Liver (tissue), 9 donors: ENCODE results near the gene TSPAN18. TPM values are rescaled to one million over a fixed set of nuclear protein-coding genes. Genes with fewer than 3 reads are reported as not detected.
A peak's percentile ranks its signal among the peaks of the same experiment; 100 is the strongest.

Experiments used
- DNase-seq: peaks from one replicate; pipeline ENCODE4 v3.0.0-alpha.2; 2017; ENCODE audit warnings: low spot score
- H3K27ac ChIP-seq, 2 donors: one replicate each; pipeline ENCODE4 v1.7.0; 2013; ENCODE audit warnings: inconsistent platforms in 2 of 2, low read length in 2 of 2, control low read depth in 1 of 2, low read depth in 1 of 2, mild to moderate bottlenecking in 1 of 2
- H3K27me3 ChIP-seq, 4 donors: one replicate each; pipeline versions ENCODE4 v1.6.1 to v1.7.0; 2013; ENCODE audit warnings: low read length in 3 of 4, inconsistent platforms in 1 of 4, mild to moderate bottlenecking in 1 of 4, moderate library complexity in 1 of 4; ENCODE audit not compliant: control insufficient read depth in 4 of 4, insufficient read depth in 4 of 4
- H3K36me3 ChIP-seq, 4 donors: one replicate each; pipeline versions ENCODE4 v1.6.1 to v1.7.0; 2013; ENCODE audit warnings: low read length in 3 of 4, mild to moderate bottlenecking in 3 of 4, low read depth in 1 of 4, moderate library complexity in 1 of 4; ENCODE audit not compliant: control insufficient read depth in 4 of 4, insufficient read depth in 3 of 4
- H3K4me1 ChIP-seq, 4 donors: one replicate each; pipeline versions ENCODE4 v1.6.1 to v1.7.0; 2013; ENCODE audit warnings: low read length in 3 of 4, mild to moderate bottlenecking in 3 of 4, moderate library complexity in 1 of 4; ENCODE audit not compliant: control insufficient read depth in 4 of 4, insufficient read depth in 4 of 4
- H3K4me3 ChIP-seq, 3 donors: one replicate each; pipeline versions ENCODE4 v1.6.1 to v1.7.0; 2013; ENCODE audit warnings: low read length in 3 of 3, control low read depth in 1 of 3, low read depth in 1 of 3, mild to moderate bottlenecking in 1 of 3
- H3K9ac ChIP-seq, 2 donors: one replicate each; pipeline ENCODE4 v1.7.0; 2013; ENCODE audit warnings: low read length in 2 of 2, mild to moderate bottlenecking in 2 of 2, moderate library complexity in 2 of 2, control low read depth in 1 of 2, low read depth in 1 of 2
- H3K9me3 ChIP-seq, 4 donors: one replicate each; pipeline versions ENCODE4 v1.6.1 to v1.7.0; 2013; ENCODE audit warnings: low read length in 3 of 4; ENCODE audit not compliant: control insufficient read depth in 4 of 4
- ATF3 ChIP-seq: IDR thresholded peaks from 2 replicates; pipeline ENCODE4 v1.6.1; 2016; ENCODE audit warnings: antibody characterized with exemption
- CTCF ChIP-seq: fragments of 150-350 bp; IDR thresholded peaks from 2 replicates; pipeline ENCODE4 v1.5.1; 2017; ENCODE audit warnings: improper control_type of control experiment, low read depth, low read length; ENCODE audit not compliant: missing input control
- EGR1 ChIP-seq, 2 donors: IDR thresholded peaks; 2 replicates each; pipeline ENCODE4 v1.6.1; 2016 to 2018; ENCODE audit warnings: antibody characterized with exemption in 2 of 2, low read depth in 2 of 2
- FOXA1 ChIP-seq: IDR thresholded peaks from 2 replicates; pipeline ENCODE4 v1.6.1; 2016; ENCODE audit warnings: antibody characterized with exemption
- FOXA2 ChIP-seq: IDR thresholded peaks from 2 replicates; pipeline ENCODE4 v1.6.1; 2016; ENCODE audit warnings: antibody characterized with exemption
- GABPA ChIP-seq, 2 donors: IDR thresholded peaks in 1 of 2; conservative IDR thresholded peaks in 1 of 2; 2 replicates each; pipeline ENCODE4 v1.6.1; 2016; ENCODE audit warnings: antibody characterized with exemption in 2 of 2, mild to moderate bottlenecking in 1 of 2, moderate library complexity in 1 of 2
- HNF4G ChIP-seq: IDR thresholded peaks from 2 replicates; pipeline ENCODE4 v1.6.1; 2016; ENCODE audit warnings: antibody characterized with exemption
- JUND ChIP-seq, 2 donors: IDR thresholded peaks; 2 replicates each; pipeline ENCODE4 v1.6.1; 2016; ENCODE audit warnings: antibody characterized with exemption in 2 of 2
- MAX ChIP-seq: IDR thresholded peaks from 2 replicates; pipeline ENCODE4 v1.6.1; 2016; ENCODE audit warnings: antibody characterized with exemption
- NR2F2 ChIP-seq: IDR thresholded peaks from 2 replicates; pipeline ENCODE4 v1.6.1; 2016; ENCODE audit warnings: antibody characterized with exemption
- RAD21 ChIP-seq, 2 donors: IDR thresholded peaks; 2 replicates each; pipeline ENCODE4 v1.6.1; 2016; ENCODE audit warnings: antibody characterized with exemption in 2 of 2, mild to moderate bottlenecking in 2 of 2
- REST ChIP-seq: IDR thresholded peaks from 2 replicates; pipeline ENCODE4 v1.6.1; 2016; ENCODE audit warnings: antibody characterized with exemption, mild to moderate bottlenecking
- RXRA ChIP-seq, 2 donors: IDR thresholded peaks; 2 replicates each; pipeline ENCODE4 v1.6.1; 2017 to 2018; ENCODE audit warnings: antibody characterized with exemption in 2 of 2, mild to moderate bottlenecking in 1 of 2
- SP1 ChIP-seq: IDR thresholded peaks from 2 replicates; pipeline ENCODE4 v1.6.1; 2018; ENCODE audit warnings: antibody characterized with exemption, mild to moderate bottlenecking
- TAF1 ChIP-seq: conservative IDR thresholded peaks from 2 replicates; pipeline ENCODE4 v1.6.1; 2016; ENCODE audit warnings: antibody characterized with exemption, mild to moderate bottlenecking
- YY1 ChIP-seq: IDR thresholded peaks from 2 replicates; pipeline ENCODE4 v1.6.1; 2016; ENCODE audit warnings: antibody characterized with exemption, mild to moderate bottlenecking
- ZBTB33 ChIP-seq: IDR thresholded peaks from 2 replicates; pipeline ENCODE4 v1.6.1; 2016; ENCODE audit warnings: antibody characterized with exemption
- WGBS: extraction: QIAGEN DNeasy Blood & Tissue Kit; methylation state at CpG from one replicate; pipeline ENCODE4 v1.1.7; 2013; 5-methylcytosine and 5-hydroxymethylcytosine counted together
- polyA plus RNA-seq, 2 donors: library from polyadenylated mRNA; stranded (reverse) in 1 of 2; unstranded in 1 of 2; fragments of 200-250 nt in 1 of 2; fragments of >200 nt in 1 of 2; fragmentation: Nextera tagmentation in 1 of 2; extraction: Ambion mirVana in 1 of 2; gene quantifications; one replicate each; pipeline versions ENCODE4 v1.2.1 to v1.2.3, GENCODE V29; 2013 to 2015
- total RNA-seq, 2 donors: library from RNA; depleted of rRNA; stranded (reverse); fragments of >200 nt; gene quantifications; one replicate each; pipeline ENCODE4 v1.2.3, GENCODE V29; 2014
- donor health status: healthy.
- donor health status: healthy.
- donor health status: healthy.
- donor health status: healthy.
- donor health status: healthy.

The TSPAN18 gene
- total and polyA plus RNA-seq, 4 donors: 1.2 to 5.0 (median 2.8) TPM

- no peak for TF ChIP-seq NR2F2
- no peak for TF ChIP-seq JUND (IDR thresholded peaks at IDR 0.05)
- TF ChIP-seq FOXA2: no peak
- no peak for TF ChIP-seq HNF4G
- TF ChIP-seq MAX: no peak
- TF ChIP-seq CTCF: peak; percentile 71
- no peak for TF ChIP-seq ATF3
- TF ChIP-seq GABPA (IDR thresholded peaks at IDR 0.05 in 1 of 2, conservative IDR thresholded peaks at IDR 0.05 in 1 of 2): no peak
- no peak for TF ChIP-seq TAF1
- TF ChIP-seq ZBTB33: no peak
- TF ChIP-seq RAD21 (IDR thresholded peaks at IDR 0.05): peak; percentile 72 to 80
- no peak for TF ChIP-seq RXRA (IDR thresholded peaks at IDR 0.05)
- TF ChIP-seq REST: no peak
- TF ChIP-seq FOXA1: no peak
- TF ChIP-seq YY1: no peak
- TF ChIP-seq SP1: no peak
- TF ChIP-seq EGR1 (IDR thresholded peaks at IDR 0.05; ENCODE audit: low read depth in 2 of 2): no peak
- Histone ChIP-seq H3K9me3 (no peaks in the 10 kb centered on the region), H3K27ac (no peak overlapping the region), H3K4me3 (peak overlapping the region in 2 of 3 donors; percentile 21 to 55), H3K4me1 (peaks cover 3 to 16% (median 7%) of the 10 kb centered on the region in 4 donors), H3K9ac (no peak overlapping the region), H3K36me3 (no peaks in the 10 kb centered on the region), H3K27me3 (peaks cover 0 to 7% (median 0%) of the 10 kb centered on the region in 4 donors)
- WGBS: 2% methylated on average over 70 of the region's 70 CpGs
- peak; percentile 82 for DNase-seq
Measured at GRCh38 chr11:44727373-44728287, 868 bp downstream of the TSPAN18 start.
